ENCODE data around the gene PSD4. TPM values are rescaled to one million over a fixed set of nuclear protein-coding genes. Genes with fewer than 3 reads are reported as not detected.

Gene PSD4
- total and polyA plus RNA-seq, 12 donors: 19.2 to 164 (median 70.5) TPM

- peak overlapping the region in 4 of 5 donors; percentile 68 to 88 (median 84) for H3K27ac ChIP-seq
- no peak overlapping the region for H3K4me3 ChIP-seq
- H3K9me3 ChIP-seq (replicated peaks in 1 of 3): no peaks in the 10 kb centered on the region
- H3K4me1 ChIP-seq (replicated peaks in 1 of 2): peaks cover 51% of the 10 kb centered on the region in 2 donors
- no peaks in the 10 kb centered on the region for H3K36me3 ChIP-seq (replicated peaks in 1 of 2)
- peak in 4 of 7 donors; percentile 45 to 56 (median 50) for DNase-seq
- no peaks in the 10 kb centered on the region for H3K27me3 ChIP-seq
- intact Hi-C loops (cut with DNase I): no loop called here
- TF ChIP-seq POLR2A (IDR thresholded peaks at IDR 0.05): no peak
- TF ChIP-seq, protein P1, sequence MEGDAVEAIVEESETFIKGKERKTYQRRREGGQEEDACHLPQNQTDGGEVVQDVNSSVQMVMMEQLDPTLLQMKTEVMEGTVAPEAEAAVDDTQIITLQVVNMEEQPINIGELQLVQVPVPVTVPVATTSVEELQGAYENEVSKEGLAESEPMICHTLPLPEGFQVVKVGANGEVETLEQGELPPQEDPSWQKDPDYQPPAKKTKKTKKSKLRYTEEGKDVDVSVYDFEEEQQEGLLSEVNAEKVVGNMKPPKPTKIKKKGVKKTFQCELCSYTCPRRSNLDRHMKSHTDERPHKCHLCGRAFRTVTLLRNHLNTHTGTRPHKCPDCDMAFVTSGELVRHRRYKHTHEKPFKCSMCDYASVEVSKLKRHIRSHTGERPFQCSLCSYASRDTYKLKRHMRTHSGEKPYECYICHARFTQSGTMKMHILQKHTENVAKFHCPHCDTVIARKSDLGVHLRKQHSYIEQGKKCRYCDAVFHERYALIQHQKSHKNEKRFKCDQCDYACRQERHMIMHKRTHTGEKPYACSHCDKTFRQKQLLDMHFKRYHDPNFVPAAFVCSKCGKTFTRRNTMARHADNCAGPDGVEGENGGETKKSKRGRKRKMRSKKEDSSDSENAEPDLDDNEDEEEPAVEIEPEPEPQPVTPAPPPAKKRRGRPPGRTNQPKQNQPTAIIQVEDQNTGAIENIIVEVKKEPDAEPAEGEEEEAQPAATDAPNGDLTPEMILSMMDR (IDR thresholded peaks at IDR 0.05): no peak
- 68 to 77% (median 72%) methylated on average over 2 to 3 of the region's 3 CpGs for WGBS, 4 donors
Measured at GRCh38 chr2:113232123-113232522, 58.4 kb downstream of the PSD4 start.

- intact Hi-C loops (cut with DNase I): no loop called here
- Histone ChIP-seq H3K4me1 (replicated peaks in 1 of 2) (peaks cover 51% of the 10 kb centered on the region in 2 donors), H3K27me3 (no peaks in the 10 kb centered on the region), H3K4me3 (no peak overlapping the region), H3K27ac (peak overlapping the region in 4 of 5 donors; percentile 68 to 88 (median 84)), H3K9me3 (replicated peaks in 1 of 3) (no peaks in the 10 kb centered on the region), H3K36me3 (replicated peaks in 1 of 2) (no peaks in the 10 kb centered on the region)
- no peak for TF ChIP-seq POLR2A (IDR thresholded peaks at IDR 0.05)
- TF ChIP-seq, protein P1 (IDR thresholded peaks at IDR 0.05): no peak
- no peak for DNase-seq
- WGBS, 4 donors: 63 to 85% (median 75%) methylated on average over 6 of the region's 6 CpGs
Measured at GRCh38 chr2:113232740-113233139, 59.0 kb downstream of the PSD4 start.

DNA sequence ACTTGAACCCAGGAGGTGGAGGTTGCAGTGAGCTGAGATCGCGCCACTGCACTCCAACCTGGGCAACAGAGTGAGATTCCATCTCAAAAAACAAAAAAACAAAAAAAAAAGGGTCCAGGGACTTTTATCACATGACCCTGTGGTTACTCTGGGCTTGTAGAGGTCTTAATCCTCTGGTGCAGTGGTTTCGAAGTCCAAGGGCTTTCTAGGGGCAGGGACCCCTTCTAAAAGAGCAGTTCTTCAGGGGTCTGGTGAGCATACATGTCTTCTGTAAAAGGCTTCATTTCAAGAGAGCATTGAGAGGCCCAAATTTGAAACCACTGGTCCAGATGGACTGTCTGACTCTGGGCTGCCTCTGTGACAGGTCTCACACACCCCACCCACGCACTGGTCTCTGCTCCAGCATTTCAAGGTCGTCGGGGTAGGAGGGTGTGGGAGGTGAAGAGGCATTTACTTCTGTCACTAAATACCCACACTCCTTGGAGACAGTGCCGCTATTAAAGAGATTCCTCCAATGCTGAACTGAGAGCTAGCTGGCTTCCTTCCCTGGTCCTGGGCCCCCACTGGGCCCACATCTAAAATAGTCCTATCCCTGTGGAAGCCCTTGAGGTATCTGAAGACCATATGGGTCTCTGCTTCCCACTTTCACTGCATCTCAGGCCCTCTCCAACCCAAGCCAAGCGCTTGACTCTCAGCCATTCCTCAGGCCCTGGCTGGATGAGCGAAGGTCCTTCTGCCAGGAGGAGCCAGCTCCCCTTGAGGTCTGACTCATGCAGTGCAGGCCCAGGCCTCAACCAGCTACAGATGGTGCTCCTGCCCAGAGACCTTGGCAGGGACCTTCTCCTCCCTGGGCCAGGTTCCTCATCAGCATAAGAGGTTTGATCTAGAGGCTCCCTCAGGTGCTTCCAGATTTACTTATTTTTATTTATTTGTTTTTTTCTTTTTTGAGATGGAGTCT, 60.1 kb downstream of the PSD4 start:
- 66 to 79% (median 74%) methylated on average over 6 to 9 of the region's 9 CpGs for WGBS, 4 donors
- no peaks in the 10 kb centered on the region for H3K27me3 ChIP-seq
- no peaks in the 10 kb centered on the region for H3K9me3 ChIP-seq (replicated peaks in 1 of 3)
- no peaks in the 10 kb centered on the region for H3K36me3 ChIP-seq (replicated peaks in 1 of 2)
- peaks cover 43 to 45% of the 10 kb centered on the region in 2 donors for H3K4me1 ChIP-seq (replicated peaks in 1 of 2)
- TF ChIP-seq, protein P1 (IDR thresholded peaks at IDR 0.05): peak in 5 of 6 experiments; percentile 27 to 48 (median 33)
- no peak for TF ChIP-seq POLR2A (IDR thresholded peaks at IDR 0.05)
- H3K27ac ChIP-seq: peak overlapping the region; percentile 5 to 79 (median 75)
- DNase-seq: peak; percentile 71 to 85 (median 83)
- no peak overlapping the region for H3K4me3 ChIP-seq
- intact Hi-C loops (cut with DNase I): no loop called here

DNA sequence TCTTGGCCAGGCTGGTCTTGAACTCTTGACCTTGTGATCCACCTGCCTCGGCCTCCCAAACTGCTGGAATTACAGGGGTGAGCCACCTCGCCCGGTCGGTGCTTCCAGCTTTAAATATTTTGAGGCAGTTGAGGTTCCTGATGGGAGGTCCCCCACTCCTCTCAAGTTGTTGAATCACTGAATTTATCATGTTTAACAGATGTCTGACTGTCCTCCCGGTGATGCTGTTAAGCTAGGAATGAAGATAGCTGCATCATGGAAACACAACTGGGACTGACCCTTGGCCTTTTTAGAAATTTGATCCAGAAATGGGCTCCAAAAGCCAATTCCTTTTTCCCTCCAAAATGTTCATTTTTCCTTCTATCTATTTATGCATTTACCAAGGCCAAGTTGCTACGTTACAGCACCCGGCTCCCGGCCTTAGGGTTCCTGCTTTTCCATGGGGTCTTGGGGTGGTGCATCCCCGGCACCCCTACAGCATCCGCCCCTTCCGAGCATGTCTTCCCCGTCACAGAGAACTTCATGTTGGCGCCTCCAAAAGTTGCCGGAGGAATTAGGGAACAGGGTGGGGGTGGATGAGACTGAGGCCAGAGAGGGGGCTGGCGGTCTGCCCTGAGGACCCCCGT, 61.1 kb downstream of the PSD4 start:
- 51 to 87% (median 74%) methylated on average over 12 to 16 of the region's 16 CpGs for WGBS, 4 donors
- Histone ChIP-seq H3K4me3 (peak overlapping the region in 1 of 4 donors; percentile 11), H3K9me3 (replicated peaks in 1 of 3) (no peaks in the 10 kb centered on the region), H3K36me3 (replicated peaks in 1 of 2) (no peaks in the 10 kb centered on the region), H3K27ac (peak overlapping the region in 4 of 5 donors; percentile 61 to 79 (median 70)), H3K27me3 (no peaks in the 10 kb centered on the region), H3K4me1 (replicated peaks in 1 of 2) (peaks cover 40 to 44% of the 10 kb centered on the region in 2 donors)
- no peak for TF ChIP-seq POLR2A (IDR thresholded peaks at IDR 0.05)
- TF ChIP-seq, protein P1 (IDR thresholded peaks at IDR 0.05): no peak
- DNase-seq: no peak
- intact Hi-C loops (cut with DNase I): no loop called here

All from adrenal gland (tissue), 12 donors.